Daoy (cell line): ENCODE results near the gene ADGRD2. TPM values are rescaled to one million over a fixed set of nuclear protein-coding genes. Genes with fewer than 3 reads are reported as not detected.
A peak's percentile ranks its signal among the peaks of the same experiment; 100 is the strongest.
"Not testable (repeated sequence)": the region's sequence is repeated elsewhere in the genome, so short reads cannot be mapped to it uniquely, and the experiment has no call there.

ENCODE experiments used
- DNase-seq: peaks from one replicate; pipeline ENCODE4 v3.0.0-alpha.2; 2015; ENCODE audit warnings: low read depth
- total RNA-seq: library from RNA; depleted of rRNA; stranded (reverse); fragments of >200 nt; shearing (Covaris generic); gene quantifications from 2 replicates; pipeline ENCODE4 v1.2.3, GENCODE V29; 2014; rRNA removed

ADGRD2 gene, protein sequence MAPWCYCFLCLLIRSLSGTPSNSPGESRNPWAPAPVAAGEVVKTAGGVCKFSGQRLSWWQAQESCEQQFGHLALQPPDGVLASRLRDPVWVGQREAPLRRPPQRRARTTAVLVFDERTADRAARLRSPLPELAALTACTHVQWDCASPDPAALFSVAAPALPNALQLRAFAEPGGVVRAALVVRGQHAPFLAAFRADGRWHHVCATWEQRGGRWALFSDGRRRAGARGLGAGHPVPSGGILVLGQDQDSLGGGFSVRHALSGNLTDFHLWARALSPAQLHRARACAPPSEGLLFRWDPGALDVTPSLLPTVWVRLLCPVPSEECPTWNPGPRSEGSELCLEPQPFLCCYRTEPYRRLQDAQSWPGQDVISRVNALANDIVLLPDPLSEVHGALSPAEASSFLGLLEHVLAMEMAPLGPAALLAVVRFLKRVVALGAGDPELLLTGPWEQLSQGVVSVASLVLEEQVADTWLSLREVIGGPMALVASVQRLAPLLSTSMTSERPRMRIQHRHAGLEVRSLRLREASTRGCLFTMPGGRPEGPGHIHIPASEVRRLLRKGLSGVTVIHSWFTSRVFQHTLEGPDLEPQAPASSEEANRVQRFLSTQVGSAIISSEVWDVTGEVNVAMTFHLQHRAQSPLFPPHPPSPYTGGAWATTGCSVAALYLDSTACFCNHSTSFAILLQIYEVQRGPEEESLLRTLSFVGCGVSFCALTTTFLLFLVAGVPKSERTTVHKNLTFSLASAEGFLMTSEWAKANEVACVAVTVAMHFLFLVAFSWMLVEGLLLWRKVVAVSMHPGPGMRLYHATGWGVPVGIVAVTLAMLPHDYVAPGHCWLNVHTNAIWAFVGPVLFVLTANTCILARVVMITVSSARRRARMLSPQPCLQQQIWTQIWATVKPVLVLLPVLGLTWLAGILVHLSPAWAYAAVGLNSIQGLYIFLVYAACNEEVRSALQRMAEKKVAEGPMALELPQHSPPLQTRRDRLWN
- 0.23 TPM in 1 of 2 replicates, not detected in the other for total RNA-seq

GRCh38 chr9:124450241-124450924 lies at the start of gene ADGRD2:
Gene ADGRD2 (plus strand): TSS chr9:124450451. CDS start chr9:124451667, 1,216 bp downstream.
- peak; percentile 77 for DNase-seq

DNA sequence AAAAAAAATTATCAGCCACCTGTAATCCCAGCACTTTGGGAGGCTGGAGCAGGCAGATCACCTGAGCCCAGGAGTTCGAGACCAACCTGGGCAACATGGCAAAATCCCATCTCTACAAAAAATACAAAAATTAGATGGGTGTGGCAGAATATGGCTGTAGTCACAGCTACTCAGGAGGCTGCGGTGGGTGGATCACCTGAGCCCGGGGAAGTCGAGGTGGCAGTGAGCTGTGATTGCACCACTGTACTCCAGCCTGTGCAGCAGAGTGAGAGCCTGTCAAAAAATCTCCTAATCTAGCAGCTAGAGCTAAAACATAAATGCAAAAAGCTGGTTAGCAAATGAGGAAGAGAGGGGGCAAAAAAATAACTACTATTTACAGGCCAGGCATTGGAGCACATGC lies 47.0 kb upstream of the ADGRD2 start:
- no peak for DNase-seq

DNA sequence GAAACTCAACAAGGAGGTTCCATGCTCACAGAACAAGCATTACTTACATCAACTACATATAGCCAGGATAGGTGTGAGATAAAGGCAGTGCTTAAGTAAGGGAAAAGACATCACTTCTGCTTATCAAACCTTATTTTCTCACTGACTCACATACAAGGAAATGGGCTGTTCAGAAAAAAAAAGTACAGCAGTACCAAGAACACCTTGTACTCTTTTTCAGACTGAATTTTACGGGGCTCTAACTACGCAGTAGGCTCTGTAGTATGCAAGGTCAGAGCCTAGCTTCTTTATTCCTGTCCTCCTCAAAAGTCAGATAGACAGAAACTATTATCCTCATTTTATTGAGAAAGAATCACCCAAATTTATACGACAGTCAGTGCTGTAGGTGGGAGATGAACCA lies 40.8 kb upstream of the ADGRD2 start:
- DNase-seq = no peak

DNA sequence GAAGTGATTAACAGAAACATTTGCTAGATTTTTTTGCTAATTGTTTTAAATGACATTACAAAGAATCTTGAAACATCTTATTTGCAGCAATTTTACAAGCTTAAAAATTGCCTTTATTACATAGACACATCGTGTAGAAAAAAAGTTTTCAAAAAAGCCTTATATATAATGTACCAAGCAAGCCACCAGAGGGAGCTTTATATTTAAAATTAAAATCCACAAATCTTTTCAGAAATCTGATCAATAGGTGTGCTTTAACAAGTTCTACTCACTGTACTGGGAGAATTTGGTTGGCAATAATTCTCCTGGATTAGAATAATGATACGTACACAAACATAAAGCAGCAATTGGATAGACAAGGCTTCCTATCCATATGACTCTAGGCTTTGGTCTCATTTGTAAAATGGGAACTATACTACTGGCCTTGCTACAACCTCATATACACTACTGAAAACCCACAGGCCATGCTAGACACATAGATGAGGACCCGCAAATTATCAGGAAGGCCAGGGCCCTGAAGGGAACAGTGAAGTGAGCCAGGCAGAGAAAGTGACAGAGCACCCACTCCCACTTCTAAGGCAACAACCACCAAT lies 39.8 kb upstream of the ADGRD2 start:
- no peak for DNase-seq

DNA sequence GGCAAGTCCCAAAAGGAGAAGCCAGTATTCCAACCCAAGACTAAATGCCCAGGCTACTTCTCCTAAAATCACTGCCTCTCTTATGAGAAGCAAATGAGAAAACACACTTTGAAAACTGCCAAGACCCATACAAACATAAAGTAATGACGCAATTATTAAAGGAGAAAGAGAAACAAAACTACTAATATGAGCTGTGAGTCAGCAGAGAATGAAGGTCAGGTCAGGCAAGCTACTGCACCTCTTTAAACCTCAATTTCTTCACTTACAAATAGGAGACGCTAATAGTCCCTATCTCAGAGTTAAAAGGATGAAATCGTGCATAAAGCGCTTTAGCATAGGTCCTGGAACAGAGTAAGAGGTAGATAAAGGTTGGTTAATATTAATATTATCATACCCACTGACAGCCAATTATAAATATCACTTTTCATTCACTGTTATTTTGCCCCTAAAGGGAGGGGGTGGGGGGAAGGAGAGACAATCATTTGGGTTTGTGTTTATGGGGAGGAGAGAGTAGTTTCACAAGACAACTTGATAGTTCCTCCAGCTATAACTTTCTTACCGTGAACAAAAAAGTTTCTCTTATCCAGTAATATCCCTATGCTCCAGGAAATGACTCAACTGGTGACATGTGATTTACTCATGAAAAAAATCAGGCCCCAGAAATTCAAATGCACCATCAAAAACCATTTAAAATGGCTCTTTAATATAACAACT lies 38.6 kb upstream of the ADGRD2 start:
- DNase-seq = peak; percentile 45

DNA sequence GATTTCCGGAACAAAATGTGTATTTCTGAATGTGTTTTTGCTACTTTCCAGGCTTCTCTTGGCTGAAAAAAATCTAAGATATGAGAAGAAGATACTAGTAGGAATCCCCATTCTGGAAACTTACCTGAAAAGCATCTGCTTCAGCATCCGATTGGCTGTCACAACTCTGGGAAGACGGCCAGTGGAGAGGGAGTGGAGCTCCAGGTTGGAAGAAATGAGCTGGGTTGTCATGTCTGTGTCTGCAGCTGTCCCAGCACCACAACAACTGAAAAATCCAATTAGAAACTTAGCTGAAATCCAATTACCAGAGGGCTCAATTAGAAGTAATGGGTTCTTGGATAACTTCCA lies 38.0 kb upstream of the ADGRD2 start:
- DNase-seq = peak; percentile 46

GRCh38 chr9:124414612-124415011 lies 35.6 kb upstream of the ADGRD2 start:
- no peak for DNase-seq

DNA sequence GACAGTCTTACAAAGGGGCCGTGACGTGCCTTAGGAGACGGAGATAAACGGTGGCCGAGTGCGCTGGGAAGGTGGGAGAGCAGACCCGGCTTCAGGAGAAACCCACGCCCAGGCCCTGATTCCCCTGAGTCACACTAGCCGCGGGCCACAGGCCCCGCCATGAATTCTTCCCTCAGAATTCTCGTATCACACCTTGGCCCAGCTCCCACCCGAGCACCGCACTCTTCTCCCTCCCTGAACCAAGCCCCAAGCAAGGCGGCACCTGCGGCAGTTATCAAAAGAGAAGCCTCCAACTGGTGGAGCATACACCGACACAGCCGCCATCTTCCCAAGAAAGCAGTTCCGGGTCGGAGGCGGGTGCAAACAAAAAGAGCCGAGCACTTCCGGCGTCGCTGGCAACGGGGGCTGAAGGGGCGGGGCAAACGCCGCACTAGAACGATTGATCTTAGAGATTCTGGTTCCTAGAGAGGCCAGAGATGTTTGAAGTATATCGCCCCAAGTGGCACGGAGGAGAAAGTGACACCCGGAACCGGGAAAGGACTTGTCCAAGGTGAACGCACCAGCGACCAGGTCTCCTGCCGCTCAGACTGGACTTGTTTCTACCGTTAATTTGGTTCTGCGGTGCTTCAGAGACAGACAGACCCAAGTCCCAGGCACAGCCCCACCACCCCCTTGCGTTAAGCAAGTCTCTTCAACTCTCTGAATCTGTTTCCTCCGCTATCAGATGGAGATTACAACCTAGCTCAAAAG lies 35.0 kb upstream of the ADGRD2 start, which contains the start of gene PSMB7:
Gene PSMB7, minus strand, starts transcription at position 341 of the 750 bp plus-strand sequence. Its CDS starts 17 bp downstream, at position 324.
- peak; percentile 97 for DNase-seq

GRCh38 chr9:124415852-124416484 lies 34.3 kb upstream of the ADGRD2 start:
- DNase-seq = no peak

DNA sequence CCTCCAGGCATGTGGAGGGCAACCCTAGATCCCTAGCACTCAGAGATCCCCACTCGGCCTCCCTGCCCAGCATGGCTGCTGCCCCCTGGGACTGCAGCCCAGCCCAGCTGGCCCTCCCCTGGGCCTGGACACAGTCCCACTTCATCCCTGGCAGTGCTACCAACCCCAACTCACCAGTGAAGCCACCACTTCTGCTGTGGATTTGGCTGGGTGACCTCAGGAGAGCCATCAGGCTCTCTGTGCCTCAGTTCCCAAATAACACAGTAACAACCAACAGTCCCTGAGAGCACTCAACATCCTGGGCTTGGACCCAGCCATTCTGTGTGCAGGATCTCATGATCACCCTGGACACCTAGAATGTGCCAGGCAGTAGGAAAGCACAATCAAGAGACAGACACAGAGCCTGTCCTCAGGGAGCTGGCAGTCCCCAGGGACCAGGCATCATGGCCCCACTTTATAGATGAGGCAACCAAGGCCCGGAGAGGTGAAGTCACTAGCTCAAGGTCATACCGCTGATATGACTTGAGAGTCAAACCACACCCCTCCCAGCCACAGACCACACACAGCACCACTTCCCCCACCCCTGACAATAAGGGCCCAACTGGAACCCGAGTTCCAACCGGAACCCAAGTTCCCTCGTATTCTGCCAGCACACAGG lies 30.3 kb upstream of the ADGRD2 start:
- DNase-seq = no peak

GRCh38 chr9:124420991-124421543 lies 29.2 kb upstream of the ADGRD2 start:
- DNase-seq = no peak

GRCh38 chr9:124423155-124423554 lies 27.1 kb upstream of the ADGRD2 start:
- DNase-seq = no peak

DNA sequence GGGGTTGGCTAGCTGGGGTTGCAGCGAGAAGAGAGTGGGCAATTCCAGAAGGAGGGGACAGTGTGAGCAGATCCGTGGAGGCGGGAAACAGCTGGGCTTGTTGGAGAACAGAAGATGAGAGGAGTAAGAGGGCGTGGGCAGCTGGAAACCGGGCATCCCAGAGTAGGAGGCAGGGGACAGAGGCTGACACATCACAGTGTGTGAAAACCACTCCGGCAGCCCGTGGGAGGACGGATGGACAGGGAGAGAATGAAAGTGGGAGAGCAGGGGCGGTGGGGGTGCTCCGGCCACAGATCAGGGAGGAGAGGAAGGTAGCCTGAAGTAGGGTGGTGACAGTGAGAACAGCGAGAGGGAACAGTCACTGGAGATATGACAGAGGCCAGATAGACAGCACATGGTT lies 26.7 kb upstream of the ADGRD2 start:
- no peak for DNase-seq

DNA sequence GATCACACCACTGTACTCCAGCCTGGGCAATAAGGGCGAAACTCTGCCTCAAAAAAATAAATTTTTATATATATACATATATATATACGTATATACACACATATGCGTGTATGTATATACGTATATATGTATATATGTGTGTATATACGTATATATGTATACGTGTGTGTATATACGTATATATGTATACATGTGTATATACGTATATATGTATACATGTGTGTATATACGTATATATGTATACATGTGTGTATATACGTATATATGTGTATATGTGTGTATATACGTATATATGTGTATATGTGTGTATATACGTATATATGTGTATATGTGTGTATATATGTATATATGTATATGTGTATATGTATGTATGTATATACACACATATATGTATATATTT lies 24.5 kb upstream of the ADGRD2 start:
- DNase-seq = not testable (repeated sequence)

DNA sequence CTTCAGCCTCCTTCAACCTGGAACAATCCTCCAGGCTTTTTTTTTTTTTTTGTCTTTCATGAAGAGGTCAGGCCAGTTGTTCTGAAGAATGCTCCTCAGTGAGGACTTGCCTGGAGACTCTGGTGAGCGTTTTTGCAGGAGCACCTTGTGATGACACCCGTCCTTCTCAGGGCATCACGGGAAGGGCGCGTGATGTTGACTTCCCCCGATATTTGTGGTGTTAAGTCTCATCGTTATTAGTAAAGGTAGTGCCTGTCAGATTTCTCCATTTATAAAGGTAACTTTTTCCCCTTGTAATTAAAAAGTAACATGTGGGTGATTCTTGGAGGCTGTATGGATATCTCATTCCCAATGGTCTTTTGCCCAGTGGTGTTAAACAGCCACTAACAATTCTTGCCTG lies 23.9 kb upstream of the ADGRD2 start:
- no peak for DNase-seq

DNA sequence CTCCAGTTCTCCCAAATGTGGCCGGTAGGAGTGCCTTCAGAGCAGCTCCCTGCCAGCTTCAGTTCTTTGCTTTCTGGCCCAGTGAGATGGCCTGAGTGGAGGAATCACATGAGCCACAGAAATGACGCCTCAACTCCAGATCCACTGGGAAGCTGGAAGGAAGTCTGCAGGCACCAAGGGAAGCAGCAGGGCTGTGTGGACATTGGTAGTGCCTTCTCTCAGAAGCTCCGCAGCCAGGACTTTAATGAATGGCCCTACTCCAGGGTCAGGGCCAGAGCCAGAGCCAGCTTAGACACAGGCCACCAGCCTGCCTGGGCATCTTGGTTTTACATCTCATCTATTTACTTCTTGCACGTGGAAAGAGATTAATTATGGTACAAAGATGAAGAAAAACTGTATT lies 23.0 kb upstream of the ADGRD2 start:
- DNase-seq = no peak

DNA sequence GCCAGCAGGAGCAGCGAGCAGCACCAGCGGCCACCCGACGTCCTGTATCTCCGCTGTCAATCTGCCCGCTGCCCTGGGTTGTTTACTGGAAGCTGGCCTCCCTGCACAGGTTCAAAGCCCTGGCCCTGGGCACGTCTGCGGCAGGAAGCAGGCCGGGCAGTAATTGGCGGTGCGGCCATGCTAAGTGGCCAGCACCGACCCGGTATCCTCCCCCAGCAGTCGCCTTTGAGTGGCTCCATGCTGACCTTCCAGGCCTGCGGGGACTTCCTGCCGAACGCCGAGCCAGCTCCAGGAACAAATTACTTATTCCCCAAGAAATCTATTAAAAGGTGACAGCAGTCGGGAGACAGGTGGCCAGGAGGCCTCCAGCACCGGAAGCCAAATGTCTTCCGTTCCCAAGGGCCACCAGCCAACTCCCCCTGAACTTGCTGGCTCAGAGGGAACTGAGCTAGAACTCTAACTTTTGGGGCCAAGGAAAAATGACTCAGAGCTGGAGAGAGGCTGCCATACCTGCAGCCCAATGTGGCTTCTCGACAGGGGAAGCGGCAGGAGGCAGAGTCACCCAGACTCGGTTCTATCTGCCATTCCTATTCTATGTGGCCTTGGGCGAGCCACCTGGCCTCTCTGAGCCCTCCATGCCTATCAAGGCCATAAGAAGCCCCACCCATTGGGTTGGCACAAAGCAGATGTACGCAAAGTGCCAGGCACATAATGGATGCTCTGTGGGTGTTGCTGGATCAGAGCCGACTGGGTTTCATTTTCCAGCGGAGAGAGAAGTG lies 21.3 kb upstream of the ADGRD2 start:
- no peak for DNase-seq

- no peak for DNase-seq
Observed at GRCh38 chr9:124429530-124429867, 20.8 kb upstream of the ADGRD2 start.
